ENCODE results near the gene CACNA1S. TPM values are rescaled to one million over a fixed set of nuclear protein-coding genes. Genes with fewer than 3 reads are reported as not detected.

CACNA1S gene
- total and polyA plus RNA-seq, 12 donors = under 0.01 to 0.09 (median 0.05) TPM; not detected in 7

DNA sequence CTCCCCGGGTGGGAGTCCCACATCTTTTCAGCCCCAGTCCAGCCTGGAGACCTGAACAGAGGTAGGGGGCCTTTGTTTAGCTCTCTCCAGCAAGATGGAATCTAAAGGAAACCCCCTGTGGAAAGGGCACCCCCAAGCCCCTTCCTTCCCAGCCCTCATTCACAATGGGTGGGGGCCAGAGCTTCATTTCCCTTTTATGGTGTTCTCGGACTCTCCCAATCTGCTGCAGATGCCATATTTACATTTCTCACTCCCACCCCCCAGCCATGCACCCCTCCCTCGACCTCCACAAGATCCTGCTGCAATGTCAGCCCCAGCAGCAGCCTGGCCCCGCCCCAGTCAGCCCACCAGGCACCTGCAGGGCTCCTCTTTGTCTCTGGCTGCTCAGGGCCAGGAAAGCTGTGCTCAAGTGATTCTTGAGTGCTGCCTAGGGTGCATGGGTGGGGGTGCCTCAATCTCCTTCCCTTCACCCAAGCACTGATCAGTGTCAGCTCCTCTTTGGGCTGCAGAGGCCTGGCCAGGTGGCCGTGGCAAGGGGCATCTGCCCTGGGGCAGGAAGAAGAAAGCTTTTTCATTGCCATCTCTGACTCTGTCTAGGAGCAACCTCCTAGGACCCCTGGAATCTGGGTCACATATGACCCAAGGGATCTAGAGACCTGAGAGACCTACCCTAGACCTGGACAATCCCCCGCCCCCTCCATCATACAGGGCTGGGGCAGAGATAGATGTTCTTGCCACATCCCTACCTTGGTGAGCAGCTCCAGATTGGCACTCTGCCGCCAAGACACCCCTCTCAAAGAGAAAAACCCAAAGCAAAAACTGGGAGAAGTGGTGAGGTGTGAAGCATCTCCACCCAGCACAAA, 90.4 kb downstream of the CACNA1S start:
- 77 to 81% methylated on average over 7 of the region's 7 CpGs for WGBS, 2 donors
- DNase-seq = no peak
- Histone ChIP-seq H3K4me1 (peaks cover 0 to 92% (median 23%) of the 10 kb centered on the region in 9 donors), H3K36me3 (no peaks in the 10 kb centered on the region), H3K4me3 (peak overlapping the region in 3 of 10 donors; percentile 53 to 69 (median 68)), H3K9me3 (no peaks in the 10 kb centered on the region), H3K27ac (peak overlapping the region in 2 of 10 donors; percentile 22 to 90), H3K27me3 (peaks cover 0 to 30% (median 15%) of the 10 kb centered on the region in 7 donors)
- TF ChIP-seq, protein P1, sequence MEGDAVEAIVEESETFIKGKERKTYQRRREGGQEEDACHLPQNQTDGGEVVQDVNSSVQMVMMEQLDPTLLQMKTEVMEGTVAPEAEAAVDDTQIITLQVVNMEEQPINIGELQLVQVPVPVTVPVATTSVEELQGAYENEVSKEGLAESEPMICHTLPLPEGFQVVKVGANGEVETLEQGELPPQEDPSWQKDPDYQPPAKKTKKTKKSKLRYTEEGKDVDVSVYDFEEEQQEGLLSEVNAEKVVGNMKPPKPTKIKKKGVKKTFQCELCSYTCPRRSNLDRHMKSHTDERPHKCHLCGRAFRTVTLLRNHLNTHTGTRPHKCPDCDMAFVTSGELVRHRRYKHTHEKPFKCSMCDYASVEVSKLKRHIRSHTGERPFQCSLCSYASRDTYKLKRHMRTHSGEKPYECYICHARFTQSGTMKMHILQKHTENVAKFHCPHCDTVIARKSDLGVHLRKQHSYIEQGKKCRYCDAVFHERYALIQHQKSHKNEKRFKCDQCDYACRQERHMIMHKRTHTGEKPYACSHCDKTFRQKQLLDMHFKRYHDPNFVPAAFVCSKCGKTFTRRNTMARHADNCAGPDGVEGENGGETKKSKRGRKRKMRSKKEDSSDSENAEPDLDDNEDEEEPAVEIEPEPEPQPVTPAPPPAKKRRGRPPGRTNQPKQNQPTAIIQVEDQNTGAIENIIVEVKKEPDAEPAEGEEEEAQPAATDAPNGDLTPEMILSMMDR (IDR thresholded peaks at IDR 0.05) = no peak
- no peak for ATAC-seq
- intact Hi-C loops (cut with DNase I) = loop anchor here in 1 of 10 donors (1.0 kb wide), 1 partner anchor 46 kb away; no protein-coding TSS in a partner anchor

DNA sequence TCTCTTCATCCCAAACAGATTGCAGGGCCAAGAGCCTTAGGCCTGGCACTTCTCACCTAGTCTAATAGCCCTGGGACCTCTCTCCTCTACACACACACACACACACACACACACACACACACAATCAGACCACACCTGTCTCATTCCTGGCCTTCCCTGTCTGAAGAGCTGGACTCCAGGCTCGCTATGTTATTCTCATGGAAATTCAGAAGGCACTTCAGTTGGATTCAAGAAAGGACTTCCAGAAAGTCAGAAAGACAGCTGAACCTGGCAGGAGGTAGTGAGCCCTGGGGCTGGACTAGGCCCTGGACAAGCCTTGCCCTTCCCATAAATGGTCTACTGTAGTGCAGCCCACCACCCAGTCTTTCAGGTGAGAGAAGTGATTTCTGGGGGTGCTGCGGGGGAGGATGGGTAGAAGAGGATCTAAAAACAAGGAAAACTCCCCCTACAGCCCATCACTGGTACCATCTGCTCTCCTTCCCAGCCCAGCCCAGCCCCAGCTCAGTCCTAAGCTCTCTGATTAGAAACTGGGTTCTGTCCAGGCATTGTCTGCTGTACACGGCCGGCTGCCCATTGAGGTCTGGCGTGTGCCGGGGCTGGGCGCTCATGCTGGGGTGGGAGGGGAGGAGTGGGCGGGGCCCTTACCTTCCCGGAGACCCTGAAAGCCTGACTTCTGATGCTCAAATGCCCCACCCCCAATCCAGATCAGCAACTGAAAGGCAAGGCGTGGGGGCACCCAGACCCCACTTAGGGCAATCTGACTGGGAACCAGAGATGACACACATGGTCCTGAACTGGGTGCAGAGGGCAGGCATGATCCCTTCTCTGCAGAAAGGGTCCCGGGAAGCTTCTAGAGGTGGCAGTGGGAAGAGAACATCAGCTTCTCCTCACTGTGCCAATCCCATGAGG, 91.3 kb downstream of the CACNA1S start:
- H3K4me3 ChIP-seq = peak overlapping the region in 1 of 10 donors; percentile 69
- intact Hi-C loops (cut with DNase I) = no loop called here
- WGBS, 2 donors = 62 to 67% methylated on average over 11 of the region's 11 CpGs
- H3K9me3 ChIP-seq = no peaks in the 10 kb centered on the region
- peak in 2 of 8 donors; percentile 4 to 44 for ATAC-seq
- peaks cover 0 to 35% (median 20%) of the 10 kb centered on the region in 7 donors for H3K27me3 ChIP-seq
- H3K36me3 ChIP-seq = no peaks in the 10 kb centered on the region
- peak overlapping the region in 2 of 10 donors; percentile 22 to 90 for H3K27ac ChIP-seq
- DNase-seq = no peak
- TF ChIP-seq, protein P1 (IDR thresholded peaks at IDR 0.05) = peak in 4 of 9 donors; percentile 11 to 36 (median 17)
- H3K4me1 ChIP-seq = peaks cover 0 to 92% (median 23%) of the 10 kb centered on the region in 9 donors

DNA sequence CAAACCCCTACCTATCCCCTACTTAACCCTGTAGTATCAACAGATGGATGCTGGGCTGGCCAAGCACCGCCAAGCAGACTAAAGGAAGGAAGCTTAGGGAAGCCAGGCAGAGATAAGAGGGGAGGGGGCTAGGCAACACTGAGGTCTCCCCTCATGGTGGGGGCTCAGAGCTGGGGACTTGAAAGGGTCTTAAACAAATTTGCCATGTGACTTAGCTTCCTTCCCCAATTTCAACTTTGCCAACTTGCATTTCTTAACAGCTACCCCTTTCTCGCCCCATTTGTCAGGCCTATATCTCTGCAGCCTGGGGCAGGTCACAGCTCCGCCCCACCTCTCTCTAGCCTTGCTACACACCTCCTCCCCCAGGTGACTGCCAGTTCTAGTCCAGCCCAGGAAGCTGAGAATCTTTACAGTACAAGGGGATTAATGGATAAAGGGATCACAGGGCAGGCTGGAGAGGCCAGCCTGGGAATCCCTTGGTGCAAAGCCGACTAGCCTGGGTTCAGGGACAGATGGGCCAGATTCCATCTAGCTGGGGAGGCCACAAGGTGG, 92.1 kb downstream of the CACNA1S start:
- ATAC-seq = no peak
- DNase-seq = no peak
- H3K4me3 ChIP-seq = peak overlapping the region in 1 of 10 donors; percentile 10
- 70 to 88% methylated on average over 3 to 4 of the region's 4 CpGs for WGBS, 2 donors
- H3K36me3 ChIP-seq = no peaks in the 10 kb centered on the region
- H3K27me3 ChIP-seq = peaks cover 0 to 39% (median 25%) of the 10 kb centered on the region in 7 donors
- no peaks in the 10 kb centered on the region for H3K9me3 ChIP-seq
- TF ChIP-seq, protein P1 (IDR thresholded peaks at IDR 0.05) = no peak
- peaks cover 8 to 92% (median 31%) of the 10 kb centered on the region in 9 donors for H3K4me1 ChIP-seq
- intact Hi-C loops (cut with DNase I) = no loop called here
- H3K27ac ChIP-seq = peak overlapping the region in 3 of 10 donors; percentile 16 to 90 (median 26)
